Stimulated activated CD8-positive, alpha-beta memory T cell treated with anti-CD3 and anti-CD28 coated beads, Interleukin-7, amount 100 ng/mL, for 24 hours (primary cell): ENCODE measurements around the gene JARID2.
"Not testable (repeated sequence)": the region's sequence is repeated elsewhere in the genome, so short reads cannot be mapped to it uniquely, and the experiment has no call there.

Source experiments
- DNase-seq: peaks from one replicate; pipeline ENCODE4 v3.0.0-alpha.2; 2020; ENCODE audit warnings: low read depth

JARID2 gene

GRCh38 chr6:15310680-15311079 lies 64.8 kb downstream of the JARID2 start:
- DNase-seq = no peak

GRCh38 chr6:15312500-15312899 lies 66.6 kb downstream of the JARID2 start:
- no peak for DNase-seq

GRCh38 chr6:15313367-15313766 lies 67.5 kb downstream of the JARID2 start:
- DNase-seq = no peak

- DNase-seq = no peak
These were observed 70.9 kb downstream of the JARID2 start for GRCh38 chr6:15316754-15317153.

- DNase-seq = no peak
These were observed 71.4 kb downstream of the JARID2 start for GRCh38 chr6:15317251-15317650.

GRCh38 chr6:15317934-15318902 lies 72.3 kb downstream of the JARID2 start:
- no peak for DNase-seq

GRCh38 chr6:15319677-15320076 lies 73.8 kb downstream of the JARID2 start:
- no peak for DNase-seq

GRCh38 chr6:15320693-15321092 lies 74.8 kb downstream of the JARID2 start:
- no peak for DNase-seq

- DNase-seq = no peak
These were observed 76.3 kb downstream of the JARID2 start for GRCh38 chr6:15322184-15322583.

- DNase-seq = no peak
These were observed 77.1 kb downstream of the JARID2 start for GRCh38 chr6:15322781-15323536.

- DNase-seq = not testable (repeated sequence)
These were observed 77.7 kb downstream of the JARID2 start for GRCh38 chr6:15323611-15324010.

- no peak for DNase-seq
These were observed 78.6 kb downstream of the JARID2 start for GRCh38 chr6:15324427-15324985.

GRCh38 chr6:15325540-15325955 lies 79.7 kb downstream of the JARID2 start:
- DNase-seq = no peak

- DNase-seq = no peak
These were observed 80.3 kb downstream of the JARID2 start for GRCh38 chr6:15326067-15326614.

- DNase-seq = no peak
These were observed 81.4 kb downstream of the JARID2 start for GRCh38 chr6:15327271-15327670.

- no peak for DNase-seq
These were observed 83.4 kb downstream of the JARID2 start for GRCh38 chr6:15329197-15329671.

GRCh38 chr6:15330174-15330944 lies 84.5 kb downstream of the JARID2 start:
- no peak for DNase-seq

GRCh38 chr6:15331143-15331542 lies 85.3 kb downstream of the JARID2 start:
- DNase-seq = no peak

- DNase-seq = no peak
These were observed 85.9 kb downstream of the JARID2 start for GRCh38 chr6:15331629-15332251.

GRCh38 chr6:15332446-15332845 lies 86.6 kb downstream of the JARID2 start:
- no peak for DNase-seq

GRCh38 chr6:15335385-15335784 lies 89.5 kb downstream of the JARID2 start:
- no peak for DNase-seq
